ENCODE data around the gene CDH18. TPM values are rescaled to one million over a fixed set of nuclear protein-coding genes. Genes with fewer than 3 reads are reported as not detected.

Gene CDH18
- total RNA-seq, 1 experiment from 2014 or later: not detected

DNA sequence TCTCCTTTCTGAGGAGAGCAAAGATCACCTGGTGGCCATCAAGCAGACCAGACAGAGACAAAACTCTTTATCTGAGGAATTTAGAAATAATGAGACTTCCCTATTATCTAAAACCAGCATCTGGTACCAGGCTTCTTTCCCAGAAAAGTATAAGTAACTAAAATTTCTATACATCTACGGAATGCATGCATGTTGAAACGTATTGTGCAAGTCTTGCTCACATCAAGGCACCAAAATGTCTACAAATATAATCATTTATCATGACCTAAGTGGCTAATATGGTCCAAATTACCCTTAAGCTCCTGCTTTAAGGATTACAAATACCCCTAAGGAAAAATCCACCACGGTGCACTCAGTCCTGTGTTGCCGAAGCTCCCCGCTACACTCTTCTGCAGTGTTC lies 286.3 kb downstream of the CDH18 start:
- Histone ChIP-seq H3K79me2 (ENCODE audit: insufficient read depth, low read length) (no peaks in the 10 kb centered on the region), H3K27ac (ENCODE audit: low read depth, low read length) (no peak overlapping the region), H3K27me3 (ENCODE audit: insufficient read depth, low read length) (no peaks in the 10 kb centered on the region), H3K9me3 (ENCODE audit: control insufficient read depth in 1 of 2, insufficient read depth in 1 of 2, low read depth in 1 of 2, low read length in 2 of 2) (peaks cover 6 to 7% of the 10 kb centered on the region in 2 experiments; a peak in 2 of 4 replicates), H3K4me3 (replicated peaks in 1 of 2; ENCODE audit: low read depth in 1 of 2, low read length in 2 of 2) (no peak overlapping the region), H2AFZ (ENCODE audit: low read depth, low read length, poor library complexity, severe bottlenecking) (no peak overlapping the region), H3K36me3 (ENCODE audit: control insufficient read depth in 1 of 2, insufficient read depth in 2 of 2, low read length in 2 of 2) (no peaks in the 10 kb centered on the region), H3K4me2 (ENCODE audit: low read length) (no peak overlapping the region), H3K9ac (ENCODE audit: low read length) (no peak overlapping the region), H4K20me1 (ENCODE audit: insufficient read depth) (no peaks in the 10 kb centered on the region), H3K9me2 (ENCODE audit: insufficient read depth) (no peaks in the 10 kb centered on the region), H3K4me1 (ENCODE audit: control insufficient read depth in 1 of 2, insufficient read depth in 2 of 2, low read length in 2 of 2) (no peaks in the 10 kb centered on the region)
- no peak for DNase-seq (ENCODE audit: low read depth, low spot score)
- no peak for TF ChIP-seq TCF7L2 (IDR thresholded peaks at IDR 0.05; ENCODE audit: borderline replicate concordance, extremely low read depth, insufficient read depth, insufficient read length)
- no peak for TF ChIP-seq FOSL1 (IDR thresholded peaks at IDR 0.05; ENCODE audit: low read depth)
- TF ChIP-seq, protein P1, sequence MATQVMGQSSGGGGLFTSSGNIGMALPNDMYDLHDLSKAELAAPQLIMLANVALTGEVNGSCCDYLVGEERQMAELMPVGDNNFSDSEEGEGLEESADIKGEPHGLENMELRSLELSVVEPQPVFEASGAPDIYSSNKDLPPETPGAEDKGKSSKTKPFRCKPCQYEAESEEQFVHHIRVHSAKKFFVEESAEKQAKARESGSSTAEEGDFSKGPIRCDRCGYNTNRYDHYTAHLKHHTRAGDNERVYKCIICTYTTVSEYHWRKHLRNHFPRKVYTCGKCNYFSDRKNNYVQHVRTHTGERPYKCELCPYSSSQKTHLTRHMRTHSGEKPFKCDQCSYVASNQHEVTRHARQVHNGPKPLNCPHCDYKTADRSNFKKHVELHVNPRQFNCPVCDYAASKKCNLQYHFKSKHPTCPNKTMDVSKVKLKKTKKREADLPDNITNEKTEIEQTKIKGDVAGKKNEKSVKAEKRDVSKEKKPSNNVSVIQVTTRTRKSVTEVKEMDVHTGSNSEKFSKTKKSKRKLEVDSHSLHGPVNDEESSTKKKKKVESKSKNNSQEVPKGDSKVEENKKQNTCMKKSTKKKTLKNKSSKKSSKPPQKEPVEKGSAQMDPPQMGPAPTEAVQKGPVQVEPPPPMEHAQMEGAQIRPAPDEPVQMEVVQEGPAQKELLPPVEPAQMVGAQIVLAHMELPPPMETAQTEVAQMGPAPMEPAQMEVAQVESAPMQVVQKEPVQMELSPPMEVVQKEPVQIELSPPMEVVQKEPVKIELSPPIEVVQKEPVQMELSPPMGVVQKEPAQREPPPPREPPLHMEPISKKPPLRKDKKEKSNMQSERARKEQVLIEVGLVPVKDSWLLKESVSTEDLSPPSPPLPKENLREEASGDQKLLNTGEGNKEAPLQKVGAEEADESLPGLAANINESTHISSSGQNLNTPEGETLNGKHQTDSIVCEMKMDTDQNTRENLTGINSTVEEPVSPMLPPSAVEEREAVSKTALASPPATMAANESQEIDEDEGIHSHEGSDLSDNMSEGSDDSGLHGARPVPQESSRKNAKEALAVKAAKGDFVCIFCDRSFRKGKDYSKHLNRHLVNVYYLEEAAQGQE (IDR thresholded peaks at IDR 0.05; ENCODE audit: low read depth): no peak
- TF ChIP-seq, protein P2, sequence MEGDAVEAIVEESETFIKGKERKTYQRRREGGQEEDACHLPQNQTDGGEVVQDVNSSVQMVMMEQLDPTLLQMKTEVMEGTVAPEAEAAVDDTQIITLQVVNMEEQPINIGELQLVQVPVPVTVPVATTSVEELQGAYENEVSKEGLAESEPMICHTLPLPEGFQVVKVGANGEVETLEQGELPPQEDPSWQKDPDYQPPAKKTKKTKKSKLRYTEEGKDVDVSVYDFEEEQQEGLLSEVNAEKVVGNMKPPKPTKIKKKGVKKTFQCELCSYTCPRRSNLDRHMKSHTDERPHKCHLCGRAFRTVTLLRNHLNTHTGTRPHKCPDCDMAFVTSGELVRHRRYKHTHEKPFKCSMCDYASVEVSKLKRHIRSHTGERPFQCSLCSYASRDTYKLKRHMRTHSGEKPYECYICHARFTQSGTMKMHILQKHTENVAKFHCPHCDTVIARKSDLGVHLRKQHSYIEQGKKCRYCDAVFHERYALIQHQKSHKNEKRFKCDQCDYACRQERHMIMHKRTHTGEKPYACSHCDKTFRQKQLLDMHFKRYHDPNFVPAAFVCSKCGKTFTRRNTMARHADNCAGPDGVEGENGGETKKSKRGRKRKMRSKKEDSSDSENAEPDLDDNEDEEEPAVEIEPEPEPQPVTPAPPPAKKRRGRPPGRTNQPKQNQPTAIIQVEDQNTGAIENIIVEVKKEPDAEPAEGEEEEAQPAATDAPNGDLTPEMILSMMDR (IDR thresholded peaks at IDR 0.05 in 2 of 3, conservative IDR thresholded peaks at IDR 0.05 in 1 of 3; ENCODE audit: borderline replicate concordance in 1 of 3, insufficient read depth in 1 of 3, low read depth in 2 of 3, low read length in 2 of 3): no peak
- no peak for TF ChIP-seq POLR2A (IDR thresholded peaks at IDR 0.05; ENCODE audit: borderline replicate concordance, extremely low read depth, insufficient read depth, insufficient read length)
- no peak for TF ChIP-seq ZFX (IDR thresholded peaks at IDR 0.05)
- TF ChIP-seq CEBPB (IDR thresholded peaks at IDR 0.05; ENCODE audit: low read depth): no peak
- no peak for TF ChIP-seq CBX3 (IDR thresholded peaks at IDR 0.05; ENCODE audit: low read depth)
- no peak for TF ChIP-seq EZH2 (IDR thresholded peaks at IDR 0.05)
- no peak for TF ChIP-seq EGR1 (IDR thresholded peaks at IDR 0.05; ENCODE audit: low read depth)
- no peak for TF ChIP-seq POLR2AphosphoS5 (IDR thresholded peaks at IDR 0.05; ENCODE audit: low read depth, low read length)
- TF ChIP-seq ZNF274 (IDR thresholded peaks at IDR 0.05; ENCODE audit: low read depth, low read length): no peak
- TF ChIP-seq ELF1 (IDR thresholded peaks at IDR 0.05; ENCODE audit: borderline replicate concordance, low read depth): no peak
- TF ChIP-seq SIN3A (IDR thresholded peaks at IDR 0.05; ENCODE audit: low read depth): no peak
- ChIA-PET RAD21 (ENCODE audit: low non-redundant PET in 1 of 2, low total read pairs in 2 of 2, uncharacterized antibody in 2 of 2, unreplicated experiment in 2 of 2) (no interaction called here), POLR2A (no interaction called here), CTCF (no interaction called here)
- no peak for ATAC-seq
- no TSS peak for BruUV-seq (replicated peaks)
- intact Hi-C loops (cut with micrococcal nuclease): no loop called here
